ENCODE results near the gene STRN4. TPM values are rescaled to one million over a fixed set of nuclear protein-coding genes. Genes with fewer than 3 reads are reported as not detected.
A peak's percentile ranks its signal among the peaks of the same experiment; 100 is the strongest.

The STRN4 gene
- polyA plus RNA-seq, 3 donors: 37.5 to 239 (median 48.0) TPM

DNA sequence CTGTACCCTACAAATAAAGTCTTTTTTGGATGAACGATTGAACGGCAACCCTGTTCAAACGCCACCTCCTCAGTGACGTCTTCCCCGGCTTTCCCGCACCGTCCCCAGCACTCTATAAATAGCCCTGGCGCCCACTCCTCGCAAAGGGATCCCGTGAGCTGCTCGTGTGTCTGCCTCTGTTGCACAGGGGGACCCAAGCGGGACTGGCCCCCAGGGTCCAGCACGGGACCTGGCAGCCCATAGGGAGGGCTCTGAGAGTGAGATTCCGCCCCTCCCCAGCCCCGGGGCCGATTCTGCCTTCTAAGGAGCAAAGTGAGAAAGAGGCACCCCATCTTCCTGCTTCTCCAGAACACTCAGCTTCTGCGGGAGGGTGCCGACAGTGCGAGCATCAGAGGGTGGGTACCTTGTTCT lies 8.5 kb downstream of the STRN4 start:
- H3K4me3 Mint-ChIP-seq: no peak overlapping the region
- peaks cover 47 to 65% of the 10 kb centered on the region in 2 donors for H3K4me1 ChIP-seq (ENCODE audit: control insufficient read depth in 1 of 2, insufficient read depth in 2 of 2, low read length in 2 of 2)
- no peak overlapping the region for H3K9ac ChIP-seq (ENCODE audit: insufficient read depth, low read length, poor library complexity, severe bottlenecking)
- H4K20me1 ChIP-seq (ENCODE audit: insufficient read depth, low read length): peaks cover 68% of the 10 kb centered on the region
- no peak for DNase-seq
- TF ChIP-seq, protein P1, sequence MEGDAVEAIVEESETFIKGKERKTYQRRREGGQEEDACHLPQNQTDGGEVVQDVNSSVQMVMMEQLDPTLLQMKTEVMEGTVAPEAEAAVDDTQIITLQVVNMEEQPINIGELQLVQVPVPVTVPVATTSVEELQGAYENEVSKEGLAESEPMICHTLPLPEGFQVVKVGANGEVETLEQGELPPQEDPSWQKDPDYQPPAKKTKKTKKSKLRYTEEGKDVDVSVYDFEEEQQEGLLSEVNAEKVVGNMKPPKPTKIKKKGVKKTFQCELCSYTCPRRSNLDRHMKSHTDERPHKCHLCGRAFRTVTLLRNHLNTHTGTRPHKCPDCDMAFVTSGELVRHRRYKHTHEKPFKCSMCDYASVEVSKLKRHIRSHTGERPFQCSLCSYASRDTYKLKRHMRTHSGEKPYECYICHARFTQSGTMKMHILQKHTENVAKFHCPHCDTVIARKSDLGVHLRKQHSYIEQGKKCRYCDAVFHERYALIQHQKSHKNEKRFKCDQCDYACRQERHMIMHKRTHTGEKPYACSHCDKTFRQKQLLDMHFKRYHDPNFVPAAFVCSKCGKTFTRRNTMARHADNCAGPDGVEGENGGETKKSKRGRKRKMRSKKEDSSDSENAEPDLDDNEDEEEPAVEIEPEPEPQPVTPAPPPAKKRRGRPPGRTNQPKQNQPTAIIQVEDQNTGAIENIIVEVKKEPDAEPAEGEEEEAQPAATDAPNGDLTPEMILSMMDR (IDR thresholded peaks at IDR 0.05): no peak
- peak overlapping the region in 1 of 2 donors; percentile 20 for H3K27ac ChIP-seq (ENCODE audit: low read depth in 1 of 2, low read length in 2 of 2)
- H3K27me3 Mint-ChIP-seq (ENCODE audit: low read depth in 3 of 3): peaks cover 0 to 4% (median 1%) of the 10 kb centered on the region in 3 donors
- no peaks in the 10 kb centered on the region for H3K27me3 ChIP-seq (ENCODE audit: control insufficient read depth in 2 of 2, insufficient read depth in 2 of 2, low read length in 2 of 2)
- intact Hi-C loops (cut with micrococcal nuclease): no loop called here
- WGBS (ENCODE audit: insufficient coverage): 86% methylated on average over 12 of the region's 19 CpGs
- no peaks in the 10 kb centered on the region for H3K9me3 Mint-ChIP-seq
- H3K27ac Mint-ChIP-seq: peak overlapping the region in 5 of 7 donors; percentile 48 to 72 (median 63)
- peaks cover 62 to 74% of the 10 kb centered on the region in 2 donors for H3K36me3 Mint-ChIP-seq
- no peak overlapping the region for H2AFZ ChIP-seq (ENCODE audit: insufficient read depth, low read depth, low read length, poor library complexity, severe bottlenecking)
- H3K9me3 ChIP-seq (replicated peaks in 1 of 2; ENCODE audit: control insufficient read depth in 1 of 2, insufficient read depth in 1 of 2, low read length in 2 of 2): no peaks in the 10 kb centered on the region
- H3K4me1 Mint-ChIP-seq: peaks cover 65% of the 10 kb centered on the region
- peaks cover 38 to 62% of the 10 kb centered on the region in 2 donors for H3K36me3 ChIP-seq (replicated peaks in 1 of 2; ENCODE audit: control insufficient read depth in 1 of 2, insufficient read depth in 2 of 2, low read length in 2 of 2)
- peaks cover 64% of the 10 kb centered on the region for H3K79me2 ChIP-seq (ENCODE audit: insufficient read depth, low read length)
- no peak overlapping the region for H3K4me3 ChIP-seq (replicated peaks in 1 of 3; ENCODE audit: low read depth in 2 of 3, low read length in 3 of 3)
- H3K4me2 ChIP-seq (replicated peaks; ENCODE audit: extremely low read depth, low read length, poor library complexity, severe bottlenecking): no peak overlapping the region

DNA sequence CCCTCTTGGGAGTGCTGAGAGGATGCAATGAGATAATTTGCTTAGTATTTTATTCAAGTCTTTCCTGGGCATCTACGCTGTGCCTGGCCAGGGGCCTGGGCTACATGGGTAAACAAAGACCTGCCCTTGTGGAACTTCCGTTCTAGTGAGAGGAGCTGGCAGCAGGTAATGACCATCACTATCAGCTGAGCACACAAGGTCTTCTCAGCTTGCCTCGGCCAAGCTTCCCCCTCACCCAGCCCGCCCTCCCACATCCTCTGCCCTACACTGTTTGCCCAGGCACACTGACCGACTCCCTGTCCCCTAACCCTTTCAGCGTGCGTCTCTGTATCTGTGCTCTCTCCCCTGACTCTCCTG lies 9.0 kb downstream of the STRN4 start:
- no peak overlapping the region for H2AFZ ChIP-seq (ENCODE audit: insufficient read depth, low read depth, low read length, poor library complexity, severe bottlenecking)
- H3K27me3 Mint-ChIP-seq (ENCODE audit: low read depth in 3 of 3): peaks cover 0 to 4% (median 1%) of the 10 kb centered on the region in 3 donors
- DNase-seq: no peak
- H3K9ac ChIP-seq (ENCODE audit: insufficient read depth, low read length, poor library complexity, severe bottlenecking): no peak overlapping the region
- H3K27ac ChIP-seq (ENCODE audit: low read depth in 1 of 2, low read length in 2 of 2): peak overlapping the region in 1 of 2 donors; percentile 62
- H3K4me3 Mint-ChIP-seq: no peak overlapping the region
- no peaks in the 10 kb centered on the region for H3K9me3 Mint-ChIP-seq
- peaks cover 60 to 74% of the 10 kb centered on the region in 2 donors for H3K36me3 Mint-ChIP-seq
- H3K27ac Mint-ChIP-seq: peak overlapping the region in 5 of 7 donors; percentile 23 to 83 (median 72)
- H3K27me3 ChIP-seq (ENCODE audit: control insufficient read depth in 2 of 2, insufficient read depth in 2 of 2, low read length in 2 of 2): no peaks in the 10 kb centered on the region
- H3K9me3 ChIP-seq (replicated peaks in 1 of 2; ENCODE audit: control insufficient read depth in 1 of 2, insufficient read depth in 1 of 2, low read length in 2 of 2): no peaks in the 10 kb centered on the region
- peaks cover 63% of the 10 kb centered on the region for H4K20me1 ChIP-seq (ENCODE audit: insufficient read depth, low read length)
- no peak overlapping the region for H3K4me3 ChIP-seq (replicated peaks in 1 of 3; ENCODE audit: low read depth in 2 of 3, low read length in 3 of 3)
- intact Hi-C loops (cut with micrococcal nuclease): no loop called here
- peaks cover 63% of the 10 kb centered on the region for H3K79me2 ChIP-seq (ENCODE audit: insufficient read depth, low read length)
- H3K4me1 ChIP-seq (ENCODE audit: control insufficient read depth in 1 of 2, insufficient read depth in 2 of 2, low read length in 2 of 2): peaks cover 49 to 65% of the 10 kb centered on the region in 2 donors
- H3K4me2 ChIP-seq (replicated peaks; ENCODE audit: extremely low read depth, low read length, poor library complexity, severe bottlenecking): no peak overlapping the region
- H3K36me3 ChIP-seq (replicated peaks in 1 of 2; ENCODE audit: control insufficient read depth in 1 of 2, insufficient read depth in 2 of 2, low read length in 2 of 2): peaks cover 38 to 66% of the 10 kb centered on the region in 2 donors
- TF ChIP-seq, protein P1 (IDR thresholded peaks at IDR 0.05): no peak
- WGBS (ENCODE audit: insufficient coverage): 100% methylated on average over 6 of the region's 7 CpGs
- peaks cover 65% of the 10 kb centered on the region for H3K4me1 Mint-ChIP-seq

Measured in CD14-positive monocyte (primary cell).